Hematopoietic multipotent progenitor cell treated with erythropoietin and hydrocortisone succinate and interleukin-3 and kit ligand, for 17 days (in vitro differentiated cells): ENCODE measurements around the gene NFIC.
"Not testable (repeated sequence)": the region's sequence is repeated elsewhere in the genome, so short reads cannot be mapped to it uniquely, and the experiment has no call there.

ENCODE experiments used
- DNase-seq: peaks from one replicate; pipeline ENCODE4 v3.0.0-alpha.2; 2015; ENCODE audit warnings: low spot score

The NFIC gene

DNA sequence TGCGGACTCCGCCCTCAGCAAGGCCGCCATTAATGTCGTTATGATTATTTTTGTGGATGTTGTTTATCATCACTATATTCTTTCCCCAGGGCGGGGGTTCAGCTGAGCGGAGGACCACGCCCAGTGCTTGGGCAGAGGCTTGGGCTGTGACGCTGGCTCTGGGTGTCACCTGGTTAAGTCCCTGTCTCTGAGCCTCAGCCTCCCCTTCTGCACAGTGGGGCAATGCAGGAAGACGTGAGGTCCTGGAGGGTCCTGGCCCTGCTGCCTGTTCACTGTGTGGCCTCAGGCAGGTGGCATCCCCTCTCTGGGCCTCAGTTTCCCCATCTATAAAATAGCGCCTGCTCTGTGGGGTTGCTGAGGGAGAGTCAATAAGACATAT, 32.5 kb downstream of the NFIC start:
- DNase-seq = peak; percentile 6

DNA sequence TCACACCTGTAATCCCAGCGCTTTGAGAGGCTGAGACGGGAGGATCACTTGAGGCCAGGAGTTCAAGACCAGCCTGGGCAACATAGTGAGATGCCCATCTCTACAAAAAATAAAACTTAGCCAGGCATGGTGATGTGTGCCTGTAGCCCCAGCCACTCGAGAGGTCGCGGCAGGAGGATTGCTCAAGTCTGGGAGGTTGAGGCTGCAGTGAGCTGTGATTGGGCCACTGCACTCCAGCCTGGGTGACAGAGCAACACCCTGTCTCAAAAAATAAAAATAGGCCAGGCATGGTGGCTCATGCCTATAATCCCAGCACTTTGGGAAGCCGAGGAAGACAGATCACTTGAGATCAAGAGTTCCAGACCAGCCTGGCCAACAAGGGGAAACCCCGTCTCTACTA, 32.9 kb downstream of the NFIC start:
- DNase-seq = not testable (repeated sequence)

DNA sequence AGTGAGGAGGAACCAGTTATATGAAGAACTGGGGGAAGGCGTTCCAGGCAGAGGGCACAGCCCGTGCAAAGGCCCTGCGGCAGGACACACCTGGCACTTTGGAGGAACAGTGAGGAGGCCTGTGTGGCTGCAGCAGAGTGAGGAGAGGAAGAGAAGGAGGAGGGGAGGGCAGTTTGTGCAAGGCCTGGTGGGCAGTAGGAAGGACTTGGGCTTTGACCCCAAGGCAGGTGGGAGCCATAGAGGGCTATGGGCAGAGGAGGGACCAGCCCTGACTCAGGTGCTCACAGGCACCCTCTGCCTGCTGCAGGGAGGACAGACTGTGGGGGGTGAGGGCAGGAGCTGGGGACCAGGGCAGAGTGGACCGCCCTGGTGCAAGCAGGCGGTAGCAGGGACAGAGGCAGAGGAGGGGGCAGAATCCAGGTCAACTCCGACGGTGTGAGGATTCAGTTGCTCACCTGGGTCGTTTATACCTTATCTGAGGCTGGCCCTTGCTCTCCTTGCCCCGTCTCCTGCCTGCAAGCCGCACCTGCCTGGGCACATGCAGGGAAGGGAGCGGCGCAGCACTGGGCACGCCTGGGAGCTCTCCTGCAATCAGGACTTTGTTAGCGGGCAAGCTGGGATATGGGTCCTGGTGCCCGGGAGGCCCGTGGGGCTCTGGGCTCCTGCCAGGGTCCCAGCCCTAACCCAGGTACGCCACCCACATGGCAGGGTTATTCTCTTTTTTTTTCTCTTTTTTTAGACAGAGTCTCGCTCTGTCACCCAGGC, 34.8 kb downstream of the NFIC start:
- DNase-seq = no peak

DNA sequence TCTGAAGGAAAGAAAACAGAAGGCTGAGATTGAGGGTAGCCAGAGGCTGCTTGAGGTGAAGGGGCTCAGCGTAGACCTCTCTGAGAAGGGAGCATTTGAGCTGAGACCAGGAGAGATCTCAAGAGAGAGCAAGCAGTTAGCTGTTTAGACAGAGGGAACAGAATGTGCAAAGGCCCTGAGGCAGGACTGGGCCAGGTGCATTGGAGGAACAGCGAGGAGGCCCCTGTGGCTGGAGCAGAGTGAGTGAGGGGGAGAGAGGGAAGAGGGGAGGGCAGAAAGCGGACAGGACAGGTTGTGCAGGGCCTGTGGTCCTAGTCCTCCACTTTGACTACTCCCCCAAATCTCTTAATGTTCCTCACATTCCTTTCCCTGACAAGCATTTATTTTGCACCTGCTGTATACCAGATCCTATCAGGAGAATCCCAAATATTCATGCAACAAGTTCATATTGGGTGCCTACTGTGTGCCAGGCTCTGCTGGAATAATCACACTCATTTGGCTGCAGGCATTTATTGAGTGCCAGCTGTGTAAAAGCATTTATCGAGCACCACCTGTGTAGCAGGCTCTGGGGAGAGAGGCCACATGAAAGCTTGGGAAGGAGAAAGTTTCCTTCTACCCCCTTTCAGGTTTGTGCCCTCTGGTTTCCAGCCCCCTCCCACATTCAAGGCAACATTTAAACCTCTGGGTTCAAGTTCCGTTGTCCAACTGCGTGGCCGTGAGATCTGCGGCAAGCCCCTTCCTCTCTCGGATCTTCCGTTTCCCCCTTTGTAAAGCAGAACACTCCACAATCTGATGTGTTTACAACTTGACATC, 36.5 kb downstream of the NFIC start:
- DNase-seq = no peak

DNA sequence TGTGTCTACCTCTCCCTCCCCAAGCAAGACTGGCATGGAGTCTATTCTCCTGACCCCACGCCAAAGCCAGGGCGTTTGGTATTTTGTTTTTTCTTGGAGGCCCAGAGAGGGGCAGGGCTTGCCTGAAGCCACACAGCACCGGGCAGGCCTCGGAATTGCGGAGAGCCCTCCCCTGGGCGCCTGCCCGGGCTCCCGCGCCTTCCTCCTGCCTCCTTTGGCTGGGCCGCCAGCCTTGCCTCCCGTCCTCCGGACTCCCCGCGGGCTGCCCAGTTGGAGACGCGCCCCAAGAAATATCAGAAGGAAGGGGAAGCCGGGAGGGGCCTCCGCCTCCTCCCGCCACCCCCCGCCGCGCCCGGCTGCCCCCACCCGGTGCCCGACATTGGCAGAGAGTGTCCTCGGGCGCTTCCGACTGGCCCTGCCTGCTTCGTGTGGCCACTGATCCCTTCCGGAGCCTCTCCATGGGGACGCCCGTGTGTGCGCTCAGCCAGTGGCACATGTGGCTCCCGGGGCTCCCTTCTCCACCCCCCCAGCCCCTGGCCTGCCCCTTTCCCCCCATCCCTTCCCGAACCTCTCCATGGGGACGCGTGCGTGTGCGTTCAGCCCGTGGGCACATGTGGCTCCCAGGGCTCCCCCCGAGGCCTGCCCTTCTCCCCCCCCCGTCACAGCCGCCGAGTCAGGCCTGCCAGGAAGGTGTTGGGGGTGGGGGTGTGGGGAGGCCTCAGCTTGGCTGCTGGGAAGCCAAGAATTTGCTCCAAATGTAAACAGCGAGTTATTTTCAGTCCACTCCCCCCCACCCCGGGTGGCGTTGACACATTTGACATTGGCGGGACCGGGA, 37.3 kb downstream of the NFIC start:
- no peak for DNase-seq

DNA sequence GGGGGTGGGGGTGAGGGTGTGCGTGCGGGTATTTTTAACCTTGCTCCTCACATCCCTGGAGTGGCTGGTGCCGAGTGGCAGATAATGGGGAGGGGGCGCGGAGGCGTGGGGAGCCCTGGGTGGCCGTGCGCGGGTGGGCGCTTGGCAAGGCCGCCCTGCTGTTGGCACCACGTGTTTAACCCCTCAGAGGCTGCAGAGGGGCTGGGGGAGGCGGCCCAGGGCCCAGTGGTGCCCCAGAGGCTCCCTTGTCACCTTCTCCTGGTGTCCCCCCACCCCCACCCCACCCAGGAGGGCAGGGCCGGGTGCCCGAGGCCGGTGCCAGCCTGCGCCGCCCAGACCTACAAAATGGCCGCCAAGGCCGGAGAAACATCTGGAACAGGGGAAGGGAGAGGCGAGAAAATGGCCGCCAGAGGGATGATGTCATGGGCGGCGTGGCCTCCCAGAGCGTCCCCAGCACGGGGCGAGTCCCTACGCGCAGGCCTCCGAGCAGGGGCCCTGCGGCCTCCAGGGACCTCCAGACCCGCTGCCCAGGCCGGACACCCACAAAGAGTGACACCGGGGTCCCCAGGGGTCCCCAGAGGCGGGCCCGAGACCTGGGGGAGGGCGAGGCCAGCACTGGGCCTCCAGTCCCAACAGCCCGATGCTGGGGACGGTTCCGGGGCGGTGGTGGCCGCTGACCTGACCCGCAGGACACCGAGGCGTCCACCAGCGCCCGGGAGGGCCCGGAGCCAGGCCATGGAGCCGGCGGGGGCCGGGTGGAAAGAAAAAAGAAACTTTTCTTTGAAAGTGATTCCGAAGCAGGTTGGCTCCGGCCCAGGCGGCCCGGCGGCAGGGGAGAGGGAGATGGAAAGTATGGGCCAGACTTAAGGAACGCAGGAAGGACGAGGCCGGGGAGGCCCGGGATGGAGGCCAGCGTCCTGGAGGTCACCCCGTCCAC, 38.2 kb downstream of the NFIC start:
- no peak for DNase-seq

DNA sequence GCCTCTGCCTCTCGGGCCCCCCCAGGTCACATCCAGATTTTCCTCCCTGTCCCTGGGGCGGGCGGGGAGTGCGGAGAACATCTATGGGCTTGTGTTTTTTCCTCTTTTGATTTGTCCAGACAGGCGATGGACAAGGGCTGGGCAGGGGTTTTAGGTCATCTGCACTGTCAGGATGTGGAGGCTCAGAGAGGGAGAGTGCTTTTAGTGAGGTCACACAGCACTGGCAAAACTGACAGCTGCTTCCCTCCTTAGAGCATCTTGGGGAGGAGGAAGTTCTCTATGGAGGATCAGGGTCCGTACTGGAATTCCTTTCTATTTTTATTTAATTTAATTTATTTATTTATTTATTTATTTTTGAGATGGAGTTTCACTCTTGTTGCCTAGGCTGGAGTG, 38.9 kb downstream of the NFIC start:
- DNase-seq = no peak

DNA sequence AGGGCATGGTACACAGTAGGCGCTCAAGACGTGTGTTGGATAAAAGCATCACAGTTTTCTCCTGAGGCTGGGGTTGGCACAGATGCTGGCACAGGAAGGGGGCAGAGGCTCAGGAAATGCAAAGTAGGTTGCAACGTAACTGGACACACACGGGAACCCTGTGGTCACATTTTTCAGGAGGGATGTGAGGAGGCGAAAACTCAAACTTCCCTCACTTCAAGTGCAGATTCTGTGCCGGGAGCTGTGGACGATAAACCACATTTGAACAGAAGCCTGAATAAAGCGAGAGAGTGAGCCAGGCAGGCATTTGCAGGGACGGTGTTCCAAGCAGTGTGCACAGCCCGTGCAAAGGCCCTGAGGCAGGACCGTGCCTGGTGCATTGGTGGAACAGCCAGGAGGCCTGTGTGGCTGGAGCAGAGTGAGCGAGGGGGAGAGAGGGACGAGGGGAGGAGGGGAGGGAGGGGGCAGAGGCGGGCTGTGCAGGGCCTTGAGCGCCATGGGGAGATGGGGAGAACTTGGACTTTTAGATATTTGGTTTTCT, 40.3 kb downstream of the NFIC start:
- no peak for DNase-seq

DNA sequence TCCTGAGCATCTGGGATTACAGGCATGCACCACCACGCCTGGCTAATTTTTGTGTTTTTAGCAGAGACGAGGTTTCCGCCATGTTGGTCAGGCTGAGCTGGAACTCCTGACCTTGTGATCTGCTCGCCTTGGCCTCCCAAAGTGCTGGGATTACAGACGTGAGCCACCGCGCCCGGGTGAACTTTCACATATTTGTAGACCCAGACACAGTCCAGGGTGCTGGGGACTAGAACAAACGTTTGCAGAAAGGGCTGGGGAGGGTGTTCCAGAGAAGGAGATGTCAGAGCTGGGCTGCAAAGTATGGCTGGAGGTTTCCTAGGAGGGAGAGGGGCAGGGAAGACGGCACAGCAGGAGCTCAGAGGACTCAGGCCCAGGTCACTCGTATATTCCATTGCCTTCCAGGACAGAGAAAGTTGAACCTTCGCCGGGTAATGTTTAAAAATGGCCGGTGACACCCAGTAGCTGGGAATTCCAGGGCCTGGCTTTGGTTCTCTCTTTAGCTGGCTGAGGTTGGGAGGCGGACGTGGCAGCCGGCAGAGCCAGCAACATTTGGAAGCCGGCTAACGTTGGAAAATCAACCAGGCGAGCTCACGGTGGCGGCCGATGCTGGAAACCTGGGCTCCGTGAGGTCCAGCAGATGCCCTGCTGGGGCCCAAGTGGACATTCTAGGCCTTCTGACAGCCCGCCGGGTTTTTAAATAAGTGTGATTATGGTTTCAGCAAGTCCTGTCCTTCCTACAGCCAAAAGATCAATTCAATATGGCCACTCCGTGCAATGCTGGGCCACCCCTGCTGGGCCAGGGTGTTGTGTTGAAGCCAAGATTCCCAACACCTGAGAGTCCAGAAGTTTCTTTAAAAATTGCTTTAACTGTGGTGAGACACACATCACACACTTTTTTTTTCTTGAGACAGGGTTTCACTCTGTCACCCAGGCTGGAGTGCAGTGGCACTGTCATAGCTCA, 41.5 kb downstream of the NFIC start:
- DNase-seq = no peak

DNA sequence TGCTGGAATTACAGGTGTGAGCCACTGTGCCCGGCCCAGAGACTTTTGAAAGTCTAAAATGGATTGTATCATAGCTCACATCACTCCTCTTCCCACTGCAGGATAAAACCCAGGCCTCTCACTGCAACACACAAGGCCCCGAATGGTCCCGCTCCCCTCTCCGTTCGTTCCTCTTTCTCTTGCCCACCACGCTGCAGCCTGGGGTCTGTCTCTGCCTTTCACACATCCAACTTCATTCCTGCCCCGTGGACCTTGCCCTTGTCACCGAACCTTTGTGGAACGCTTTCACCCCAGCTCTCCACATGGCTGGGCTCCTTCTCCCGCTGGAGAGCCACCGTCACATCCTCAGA, 42.6 kb downstream of the NFIC start:
- no peak for DNase-seq

DNA sequence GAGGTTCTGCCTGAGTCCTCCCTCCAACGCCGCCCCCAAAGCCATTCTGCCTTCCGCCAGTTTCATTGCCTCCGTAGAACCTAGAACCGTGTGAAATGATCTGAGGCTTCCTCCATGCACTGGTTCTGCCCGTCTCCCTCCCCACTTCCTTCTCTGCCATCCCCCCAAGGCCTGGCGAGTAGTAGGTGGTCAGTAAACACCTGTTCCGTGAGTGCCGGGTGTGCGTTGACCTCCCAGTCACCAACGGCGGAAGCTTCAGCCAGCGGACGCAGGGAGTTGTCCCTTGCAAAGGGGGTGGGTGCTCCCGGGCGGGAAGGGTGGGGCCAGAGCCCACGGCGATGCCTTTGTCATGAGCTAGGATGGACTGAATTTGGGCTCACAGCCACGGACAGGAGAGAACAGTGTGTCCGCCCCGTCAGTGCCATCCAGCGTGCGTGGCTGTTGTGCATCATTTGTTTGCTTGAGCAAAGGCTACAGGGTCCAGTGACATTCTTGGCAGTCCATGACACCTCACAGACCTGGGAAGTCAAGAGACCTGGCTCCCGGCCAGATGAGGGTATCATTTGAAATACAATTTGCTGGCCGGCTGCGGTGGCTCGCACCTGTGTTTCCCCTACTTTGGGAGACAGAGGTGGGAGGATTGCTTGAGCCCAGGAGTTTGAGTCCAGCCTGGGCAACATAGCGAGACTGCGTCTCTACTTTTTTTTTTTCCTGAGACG, 43.1 kb downstream of the NFIC start:
- DNase-seq = no peak

DNA sequence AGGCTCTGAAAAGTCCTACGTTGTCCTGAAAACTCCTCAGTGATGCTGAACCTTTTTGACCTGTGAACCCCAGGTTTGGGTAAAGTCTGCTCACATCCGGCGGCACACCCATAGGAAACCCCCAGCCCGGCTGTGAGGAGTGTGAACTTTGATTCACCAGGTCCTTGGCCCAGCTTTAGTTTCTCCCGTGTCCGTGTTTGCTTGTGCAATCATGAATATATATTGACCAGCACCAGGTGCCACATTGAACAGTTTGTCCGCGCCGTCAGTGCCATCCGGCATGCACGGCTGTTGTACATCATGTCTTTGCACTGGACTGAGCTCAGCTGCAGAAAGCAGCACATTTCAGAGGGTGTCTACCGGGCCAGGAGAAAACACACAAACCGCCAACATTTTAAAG, 45.3 kb downstream of the NFIC start:
- no peak for DNase-seq

DNA sequence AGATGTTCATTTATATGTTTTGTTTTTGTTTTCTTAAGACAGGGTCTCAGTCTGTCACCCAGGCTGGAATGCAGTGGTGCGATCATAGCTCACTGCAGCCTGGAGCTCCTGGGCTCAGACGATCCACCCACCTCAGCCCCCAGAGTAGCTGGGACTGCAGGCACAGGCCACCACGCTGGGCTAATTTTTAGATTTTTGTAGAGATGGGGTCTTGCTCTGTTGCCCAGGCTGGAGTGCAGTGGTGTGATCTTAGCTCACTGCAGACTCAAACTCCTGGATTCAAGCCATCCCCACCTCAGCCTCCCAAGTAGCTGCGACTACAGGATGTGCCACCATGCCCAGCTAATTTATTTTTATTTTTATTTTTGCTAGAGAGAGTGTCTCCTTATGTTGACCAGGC, 45.7 kb downstream of the NFIC start:
- no peak for DNase-seq

DNA sequence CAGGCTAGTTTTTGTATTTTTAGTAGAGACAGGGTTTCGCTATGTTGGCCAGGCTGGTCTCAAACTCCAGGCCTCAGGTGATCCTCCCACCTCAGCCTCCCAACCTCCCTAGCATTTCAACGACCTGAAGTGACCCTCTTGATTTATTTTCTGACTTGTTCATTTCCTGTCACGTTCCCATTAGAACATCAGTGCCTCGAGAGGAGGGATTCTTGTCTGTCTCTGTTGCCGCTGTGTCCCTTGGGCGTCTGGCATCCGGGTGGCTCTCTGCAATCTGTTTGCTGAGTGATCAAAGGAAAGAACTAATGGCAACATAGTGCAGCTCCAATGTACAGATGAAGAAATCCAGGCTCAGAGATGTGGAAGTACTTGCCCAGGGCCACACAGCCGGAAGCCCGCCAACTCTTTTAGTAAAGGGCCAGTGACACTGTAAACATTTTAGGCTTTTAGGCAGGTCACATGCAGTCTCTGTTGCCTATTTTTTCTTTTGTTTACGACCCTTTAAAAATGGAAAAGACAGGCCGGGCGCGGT, 47.5 kb downstream of the NFIC start:
- no peak for DNase-seq

DNA sequence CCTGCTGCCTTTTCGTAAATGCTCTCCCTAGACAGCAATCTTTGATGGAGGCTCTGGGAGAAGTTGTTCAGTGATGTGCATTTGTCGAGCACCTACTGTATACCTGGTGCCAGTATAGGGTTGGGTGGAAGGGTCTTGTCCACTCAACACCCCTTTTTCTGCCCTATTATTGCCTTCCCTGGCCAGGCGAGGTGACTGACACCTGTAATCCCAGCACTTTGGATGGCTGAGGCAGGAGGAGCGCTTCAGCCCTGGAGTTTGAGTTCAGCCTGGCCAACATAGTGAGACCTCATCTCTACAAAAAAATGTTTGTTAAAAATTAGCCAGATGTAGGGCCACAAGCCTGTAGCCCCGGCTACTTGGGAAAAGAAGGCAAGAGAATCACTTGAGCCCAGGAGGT, 49.3 kb downstream of the NFIC start:
- DNase-seq = no peak

DNA sequence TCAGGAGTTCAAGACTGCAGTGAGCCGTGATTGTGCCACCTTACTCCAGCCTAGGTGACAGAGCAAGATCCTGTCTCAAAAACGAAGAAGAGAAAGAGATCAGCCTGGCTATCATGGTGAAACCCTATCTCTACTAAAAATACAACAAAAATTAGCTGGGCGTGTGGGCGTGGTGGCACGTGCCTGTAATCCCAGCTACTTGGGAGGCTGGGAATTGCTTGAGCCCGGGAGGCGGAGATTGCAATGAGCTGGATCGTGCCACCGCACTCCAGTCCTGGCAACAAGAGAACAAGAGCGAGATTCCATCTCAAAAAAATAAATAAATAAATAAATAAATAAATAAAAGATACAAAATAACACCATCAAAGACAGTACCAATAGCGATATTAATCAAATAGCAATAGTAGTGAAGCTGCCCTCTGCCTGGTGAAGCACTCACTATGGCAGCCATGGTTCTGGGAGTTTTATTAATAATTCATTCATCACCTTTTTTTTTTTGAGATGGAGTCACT, 53.9 kb downstream of the NFIC start:
- DNase-seq = no peak

DNA sequence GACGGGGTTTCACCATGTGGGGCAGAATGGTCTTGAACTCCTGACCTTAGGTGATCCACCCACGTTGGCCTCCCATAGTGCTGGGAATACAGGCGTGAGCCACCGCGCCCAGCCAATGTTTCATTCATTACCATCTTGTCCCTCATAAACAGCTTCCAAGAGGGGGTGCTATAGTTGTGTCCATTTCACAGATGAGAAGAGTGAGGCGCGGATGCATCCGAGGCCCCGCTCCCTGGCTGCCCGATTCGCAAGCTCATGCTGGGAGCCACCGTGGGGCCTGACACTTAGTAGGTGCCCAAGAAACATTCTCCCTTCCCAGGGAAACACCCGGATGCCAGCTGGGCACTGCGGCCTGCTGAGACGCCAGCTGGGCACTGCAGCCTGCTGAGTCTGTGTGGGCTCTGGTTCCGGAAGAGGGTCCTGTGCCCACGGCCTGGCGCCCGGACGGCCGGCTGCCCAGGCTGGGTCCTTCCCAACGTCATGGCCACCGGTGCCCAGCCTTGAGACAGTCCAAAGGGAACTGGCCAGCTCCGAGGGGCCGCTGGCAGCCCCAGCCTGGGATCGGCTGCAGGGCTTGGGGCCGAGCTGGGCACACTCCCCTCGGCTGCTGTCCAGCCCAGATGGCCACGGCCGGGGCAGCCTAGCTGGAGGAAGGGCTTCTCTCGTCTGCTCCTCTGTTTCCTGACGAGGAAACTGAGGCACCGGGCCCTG, 54.7 kb downstream of the NFIC start:
- DNase-seq = no peak

DNA sequence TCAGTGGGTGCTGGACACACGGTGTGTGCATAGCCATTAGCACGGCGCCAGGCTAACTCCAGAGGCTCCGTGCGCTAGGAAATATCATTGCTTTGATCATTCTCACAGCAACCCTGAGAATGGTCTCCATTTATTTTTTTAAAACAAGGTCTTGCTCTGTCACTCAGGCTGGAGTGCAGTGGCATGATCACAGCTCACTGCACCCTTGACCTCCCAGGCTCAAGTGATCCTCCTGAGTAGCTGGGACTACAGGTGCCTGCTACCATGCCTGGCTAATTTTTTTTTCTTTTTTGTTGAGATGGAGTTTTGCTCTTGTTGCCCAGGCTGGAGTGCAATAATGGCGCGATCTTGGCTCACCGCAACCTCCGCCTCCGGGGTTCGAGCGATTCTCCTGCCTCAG, 55.3 kb downstream of the NFIC start:
- DNase-seq = not testable (repeated sequence)
